Esophagus mucosa (tissue), 1 donor: Measurements from ENCODE around the gene PROKR2. TPM values are rescaled to one million over a fixed set of nuclear protein-coding genes. Genes with fewer than 3 reads are reported as not detected.

Source experiments
- ATAC-seq: fragments of 200-7000 bp; cut with Tn5 transposase; one replicate; pipeline ENCODE4 v1.9.1; 2020
- total RNA-seq: library from RNA; stranded (reverse); gene quantifications from one replicate; pipeline ENCODE4 v1.2.4, GENCODE V29; 2023
- donor health status: DM: yes; HTN: yes; CAD: no.

Gene PROKR2
- total RNA-seq: not detected

GRCh38 chr20:5316188-5317158 lies at the start of gene PROKR2:
PROKR2 (minus strand) TSS chr20:5316954; CDS start chr20:5314369, 2,585 bp downstream.
- no peak for ATAC-seq

GRCh38 chr20:5364997-5365597 lies 48.3 kb upstream of the PROKR2 start:
- ATAC-seq: no peak

- ATAC-seq: no peak
Measured at GRCh38 chr20:5364136-5364821, 47.5 kb upstream of the PROKR2 start.

- no peak for ATAC-seq
Measured at GRCh38 chr20:5362771-5363170, 46.0 kb upstream of the PROKR2 start.

- no peak for ATAC-seq
Measured at GRCh38 chr20:5361176-5361575, 44.4 kb upstream of the PROKR2 start.

GRCh38 chr20:5357946-5358345 lies 41.2 kb upstream of the PROKR2 start:
- no peak for ATAC-seq

- ATAC-seq: no peak
Measured at GRCh38 chr20:5356941-5357340, 40.2 kb upstream of the PROKR2 start.

GRCh38 chr20:5354901-5355300 lies 38.1 kb upstream of the PROKR2 start:
- ATAC-seq: no peak

GRCh38 chr20:5353624-5354496 lies 37.1 kb upstream of the PROKR2 start:
- ATAC-seq: no peak

- no peak for ATAC-seq
Measured at GRCh38 chr20:5349448-5349847, 32.7 kb upstream of the PROKR2 start.

- ATAC-seq: no peak
Measured at GRCh38 chr20:5342021-5342420, 25.3 kb upstream of the PROKR2 start.

- ATAC-seq: no peak
Measured at GRCh38 chr20:5331340-5331739, 14.6 kb upstream of the PROKR2 start.

GRCh38 chr20:5328268-5328667 lies 11.5 kb upstream of the PROKR2 start:
- no peak for ATAC-seq

GRCh38 chr20:5327356-5327755 lies 10.6 kb upstream of the PROKR2 start:
- no peak for ATAC-seq

GRCh38 chr20:5315807-5316187 lies 957 bp downstream of the PROKR2 start:
- no peak for ATAC-seq

GRCh38 chr20:5313916-5314315 lies 2.8 kb downstream of the PROKR2 start:
- ATAC-seq: no peak

- no peak for ATAC-seq
Measured at GRCh38 chr20:5312518-5312917, 4.2 kb downstream of the PROKR2 start.

- no peak for ATAC-seq
Measured at GRCh38 chr20:5309971-5310370, 6.8 kb downstream of the PROKR2 start.

GRCh38 chr20:5298811-5299210 lies 17.9 kb downstream of the PROKR2 start:
- ATAC-seq: no peak

GRCh38 chr20:5297280-5298004 lies 19.3 kb downstream of the PROKR2 start:
- no peak for ATAC-seq

- no peak for ATAC-seq
Measured at GRCh38 chr20:5290596-5290995, 26.2 kb downstream of the PROKR2 start.

GRCh38 chr20:5282561-5282960 lies 34.2 kb downstream of the PROKR2 start:
- no peak for ATAC-seq
